Neural cell (in vitro differentiated cells): ENCODE data around the gene NPEPL1. TPM values are rescaled to one million over a fixed set of nuclear protein-coding genes. Genes with fewer than 3 reads are reported as not detected.

Source experiments
- H2AFZ ChIP-seq: fragments of 200-600, 300-800 bp; sonication (generic), shearing (Covaris generic); 2 replicates; pipeline ENCODE4 v1.6.0; 2014; ENCODE audit warnings: low read depth, mild to moderate bottlenecking, antibody characterized with exemption, low read length, moderate library complexity
- H3F3A ChIP-seq: fragments of 200-600 bp; shearing (Covaris generic); 2 replicates; pipeline ENCODE4 v1.6.1; 2016; ENCODE audit warnings: mild to moderate bottlenecking, moderate library complexity, mixed read lengths, antibody characterized with exemption, low read length; ENCODE audit not compliant: insufficient read depth, poor library complexity, severe bottlenecking
- H3K27ac ChIP-seq: fragments of 200-600, 300-800 bp; sonication (generic), shearing (Covaris generic); 2 replicates; pipeline ENCODE4 v1.5.1; 2014; ENCODE audit warnings: mild to moderate bottlenecking, low read length, moderate library complexity
- H3K27me3 ChIP-seq: fragments of 300-800, 200-600 bp; sonication (generic), shearing (Covaris generic); 2 replicates; pipeline ENCODE4 v1.6.0; 2014; ENCODE audit warnings: mild to moderate bottlenecking, low read depth, low read length, moderate library complexity; ENCODE audit not compliant: insufficient read depth
- H3K36me3 ChIP-seq: fragments of 300-800, 200-600 bp; sonication (generic), shearing (Covaris generic); 2 replicates; pipeline ENCODE4 v1.5.1; 2014; ENCODE audit warnings: mild to moderate bottlenecking, antibody characterized with exemption, low read length, moderate library complexity; ENCODE audit not compliant: insufficient read depth
- H3K4me2 ChIP-seq: fragments of 300-800, 200-600 bp; sonication (generic), shearing (Covaris generic); 2 replicates; pipeline ENCODE4 v1.6.0; 2014; ENCODE audit warnings: mild to moderate bottlenecking, low read length
- H3K4me3 ChIP-seq: fragments of 300-800, 200-600 bp; sonication (generic), shearing (Covaris generic); 2 replicates; pipeline ENCODE4 v1.5.1; 2014; ENCODE audit warnings: mild to moderate bottlenecking, low read length, moderate library complexity
- H3K79me2 ChIP-seq: fragments of 200-600 bp; shearing (Covaris generic); replicated peaks from 2 replicates; pipeline ENCODE4 v1.6.0; 2014; ENCODE audit warnings: mild to moderate bottlenecking, low read length, moderate library complexity; ENCODE audit not compliant: insufficient read depth
- H3K9ac ChIP-seq: fragments of 300-800, 200-600 bp; sonication (generic), shearing (Covaris generic); 2 replicates; pipeline ENCODE4 v1.6.1; 2016; ENCODE audit warnings: mild to moderate bottlenecking, low read length, mixed read lengths
- H3K9me2 ChIP-seq: fragments of 200-600 bp; shearing (Covaris generic); 2 replicates; pipeline ENCODE4 v1.6.1; 2016; ENCODE audit warnings: mild to moderate bottlenecking, low read length, mixed read lengths; ENCODE audit not compliant: insufficient read depth
- H3K9me3 ChIP-seq: fragments of 200-600, 300-800 bp; sonication (generic), shearing (Covaris generic); 2 replicates; pipeline ENCODE4 v1.6.1; 2016; ENCODE audit warnings: mild to moderate bottlenecking, mixed run types, low read length, moderate library complexity, mixed read lengths
- H4K20me1 ChIP-seq: fragments of 200-600 bp; shearing (Covaris generic); 2 replicates; pipeline ENCODE4 v1.6.1; 2016; ENCODE audit warnings: mild to moderate bottlenecking, mixed run types; ENCODE audit not compliant: insufficient read depth
- EP300 ChIP-seq: fragments of 450-650 bp; conservative IDR thresholded peaks from 2 replicates; pipeline ENCODE4 v1.6.1; 2014; ENCODE audit warnings: antibody characterized with exemption, mild to moderate bottlenecking, moderate library complexity; ENCODE audit not compliant: poor library complexity, severe bottlenecking
- EZH2 ChIP-seq: fragments of 200-600, 300-800 bp; shearing (Covaris generic), sonication (generic); IDR thresholded peaks from 2 replicates; pipeline ENCODE4 v1.6.1; 2014; ENCODE audit warnings: antibody characterized with exemption, low read length, borderline replicate concordance, mild to moderate bottlenecking; ENCODE audit not compliant: insufficient read depth, poor library complexity, severe bottlenecking
- MXI1 ChIP-seq: fragments of 450-650 bp; conservative IDR thresholded peaks from 2 replicates; pipeline ENCODE4 v1.6.1; 2014; ENCODE audit warnings: antibody characterized with exemption, mild to moderate bottlenecking; ENCODE audit not compliant: poor library complexity, severe bottlenecking
- RAD21 ChIP-seq: fragments of 450-650 bp; conservative IDR thresholded peaks from 2 replicates; pipeline ENCODE4 v1.6.1; 2014; ENCODE audit warnings: antibody characterized with exemption, mild to moderate bottlenecking, moderate library complexity
- SMC3 ChIP-seq: fragments of 450-650 bp; conservative IDR thresholded peaks from 2 replicates; pipeline ENCODE4 v1.6.1; 2014; ENCODE audit warnings: antibody characterized with exemption, mild to moderate bottlenecking, moderate library complexity; ENCODE audit not compliant: poor library complexity
- TAF1 ChIP-seq: IDR thresholded peaks from 2 replicates; pipeline ENCODE4 v1.6.1; 2012; ENCODE audit warnings: low read depth
- polyA plus RNA-seq: library from polyadenylated mRNA; depleted of rRNA; stranded (reverse); fragments of >200 nt; gene quantifications from 2 replicates; pipeline ENCODE4 v1.2.3, GENCODE V29; 2014
- TF ChIP-seq, protein P1 (sequence below): fragments of 450-650 bp; IDR thresholded peaks from 2 replicates; pipeline ENCODE4 v1.5.1; 2014; ENCODE audit warnings: antibody characterized with exemption, mild to moderate bottlenecking, moderate library complexity; ENCODE audit not compliant: poor library complexity, severe bottlenecking
- TF ChIP-seq, protein P2 (sequence below): IDR thresholded peaks from 2 replicates; pipeline ENCODE4 v1.6.1; 2012; ENCODE audit warnings: borderline replicate concordance

The NPEPL1 gene
- polyA plus RNA-seq, 1 donor from 2014 or later: 63.4 TPM

DNA sequence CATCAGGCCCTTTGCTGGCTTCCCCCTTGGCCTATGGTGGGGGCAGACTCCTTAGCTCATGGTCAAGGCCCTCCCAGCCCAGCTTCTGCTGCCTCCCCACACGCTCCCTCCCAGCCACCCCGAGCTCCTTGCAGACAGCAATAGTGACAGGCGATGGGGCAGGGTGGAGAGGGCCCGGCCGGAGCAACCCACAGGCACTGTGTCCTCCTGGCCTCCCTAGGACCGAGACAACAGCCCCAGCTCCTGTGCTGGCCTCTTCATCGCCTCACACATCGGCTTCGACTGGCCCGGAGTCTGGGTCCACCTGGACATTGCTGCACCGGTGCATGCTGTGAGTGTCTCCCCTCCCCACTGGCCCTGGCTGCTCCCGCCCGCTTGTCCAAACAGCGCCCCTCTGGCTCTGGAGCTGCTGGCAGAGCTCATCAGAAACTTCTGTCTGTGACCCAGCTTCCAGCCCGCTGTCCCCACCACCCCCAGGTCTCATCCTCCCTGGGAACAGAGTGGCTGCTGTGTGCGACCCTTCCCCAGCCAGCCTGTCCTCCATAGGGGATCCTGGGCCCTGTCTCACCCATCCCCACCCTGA lies 21.8 kb downstream of the NPEPL1 start:
- H2AFZ ChIP-seq: no peak overlapping the region
- H3K4me2 ChIP-seq: no peak overlapping the region
- no peaks in the 10 kb centered on the region for H3K9me3 ChIP-seq
- H3K27me3 ChIP-seq: no peaks in the 10 kb centered on the region
- no peaks in the 10 kb centered on the region for H3K9me2 ChIP-seq
- TF ChIP-seq SMC3: no peak
- TF ChIP-seq, protein P1, sequence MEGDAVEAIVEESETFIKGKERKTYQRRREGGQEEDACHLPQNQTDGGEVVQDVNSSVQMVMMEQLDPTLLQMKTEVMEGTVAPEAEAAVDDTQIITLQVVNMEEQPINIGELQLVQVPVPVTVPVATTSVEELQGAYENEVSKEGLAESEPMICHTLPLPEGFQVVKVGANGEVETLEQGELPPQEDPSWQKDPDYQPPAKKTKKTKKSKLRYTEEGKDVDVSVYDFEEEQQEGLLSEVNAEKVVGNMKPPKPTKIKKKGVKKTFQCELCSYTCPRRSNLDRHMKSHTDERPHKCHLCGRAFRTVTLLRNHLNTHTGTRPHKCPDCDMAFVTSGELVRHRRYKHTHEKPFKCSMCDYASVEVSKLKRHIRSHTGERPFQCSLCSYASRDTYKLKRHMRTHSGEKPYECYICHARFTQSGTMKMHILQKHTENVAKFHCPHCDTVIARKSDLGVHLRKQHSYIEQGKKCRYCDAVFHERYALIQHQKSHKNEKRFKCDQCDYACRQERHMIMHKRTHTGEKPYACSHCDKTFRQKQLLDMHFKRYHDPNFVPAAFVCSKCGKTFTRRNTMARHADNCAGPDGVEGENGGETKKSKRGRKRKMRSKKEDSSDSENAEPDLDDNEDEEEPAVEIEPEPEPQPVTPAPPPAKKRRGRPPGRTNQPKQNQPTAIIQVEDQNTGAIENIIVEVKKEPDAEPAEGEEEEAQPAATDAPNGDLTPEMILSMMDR: no peak
- TF ChIP-seq, protein P2, sequence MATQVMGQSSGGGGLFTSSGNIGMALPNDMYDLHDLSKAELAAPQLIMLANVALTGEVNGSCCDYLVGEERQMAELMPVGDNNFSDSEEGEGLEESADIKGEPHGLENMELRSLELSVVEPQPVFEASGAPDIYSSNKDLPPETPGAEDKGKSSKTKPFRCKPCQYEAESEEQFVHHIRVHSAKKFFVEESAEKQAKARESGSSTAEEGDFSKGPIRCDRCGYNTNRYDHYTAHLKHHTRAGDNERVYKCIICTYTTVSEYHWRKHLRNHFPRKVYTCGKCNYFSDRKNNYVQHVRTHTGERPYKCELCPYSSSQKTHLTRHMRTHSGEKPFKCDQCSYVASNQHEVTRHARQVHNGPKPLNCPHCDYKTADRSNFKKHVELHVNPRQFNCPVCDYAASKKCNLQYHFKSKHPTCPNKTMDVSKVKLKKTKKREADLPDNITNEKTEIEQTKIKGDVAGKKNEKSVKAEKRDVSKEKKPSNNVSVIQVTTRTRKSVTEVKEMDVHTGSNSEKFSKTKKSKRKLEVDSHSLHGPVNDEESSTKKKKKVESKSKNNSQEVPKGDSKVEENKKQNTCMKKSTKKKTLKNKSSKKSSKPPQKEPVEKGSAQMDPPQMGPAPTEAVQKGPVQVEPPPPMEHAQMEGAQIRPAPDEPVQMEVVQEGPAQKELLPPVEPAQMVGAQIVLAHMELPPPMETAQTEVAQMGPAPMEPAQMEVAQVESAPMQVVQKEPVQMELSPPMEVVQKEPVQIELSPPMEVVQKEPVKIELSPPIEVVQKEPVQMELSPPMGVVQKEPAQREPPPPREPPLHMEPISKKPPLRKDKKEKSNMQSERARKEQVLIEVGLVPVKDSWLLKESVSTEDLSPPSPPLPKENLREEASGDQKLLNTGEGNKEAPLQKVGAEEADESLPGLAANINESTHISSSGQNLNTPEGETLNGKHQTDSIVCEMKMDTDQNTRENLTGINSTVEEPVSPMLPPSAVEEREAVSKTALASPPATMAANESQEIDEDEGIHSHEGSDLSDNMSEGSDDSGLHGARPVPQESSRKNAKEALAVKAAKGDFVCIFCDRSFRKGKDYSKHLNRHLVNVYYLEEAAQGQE: no peak
- no peak for TF ChIP-seq TAF1
- no peak overlapping the region for H3K27ac ChIP-seq
- no peaks in the 10 kb centered on the region for H3K36me3 ChIP-seq
- H3K9ac ChIP-seq: no peak overlapping the region
- no peaks in the 10 kb centered on the region for H3K79me2 ChIP-seq
- H4K20me1 ChIP-seq: no peaks in the 10 kb centered on the region
- no peaks in the 10 kb centered on the region for H3F3A ChIP-seq
- no peak overlapping the region for H3K4me3 ChIP-seq

DNA sequence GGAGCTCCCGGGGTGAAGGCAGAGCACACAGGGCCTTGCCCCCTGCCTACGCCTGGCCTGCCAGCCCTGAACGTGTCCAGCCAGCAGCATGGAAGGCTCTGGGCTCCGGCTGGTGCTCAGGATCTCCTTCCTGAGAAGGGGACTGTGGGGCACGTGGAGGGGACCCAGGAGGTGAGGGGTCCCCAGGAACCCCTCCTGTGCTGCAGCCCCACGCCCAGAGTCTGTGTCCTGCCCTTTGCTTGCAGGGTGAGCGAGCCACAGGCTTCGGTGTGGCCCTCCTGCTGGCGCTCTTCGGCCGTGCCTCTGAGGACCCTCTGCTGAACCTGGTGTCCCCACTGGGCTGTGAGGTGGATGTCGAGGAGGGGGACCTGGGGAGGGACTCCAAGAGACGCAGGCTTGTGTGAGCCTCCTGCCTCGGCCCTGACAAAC lies 22.3 kb downstream of the NPEPL1 start:
- H2AFZ ChIP-seq: no peak overlapping the region
- no peak overlapping the region for H3K9ac ChIP-seq
- no peaks in the 10 kb centered on the region for H3F3A ChIP-seq
- no peaks in the 10 kb centered on the region for H4K20me1 ChIP-seq
- no peaks in the 10 kb centered on the region for H3K79me2 ChIP-seq
- H3K9me2 ChIP-seq: no peaks in the 10 kb centered on the region
- no peak overlapping the region for H3K4me2 ChIP-seq
- H3K27ac ChIP-seq: no peak overlapping the region
- H3K9me3 ChIP-seq: no peaks in the 10 kb centered on the region
- H3K4me3 ChIP-seq: no peak overlapping the region
- no peaks in the 10 kb centered on the region for H3K27me3 ChIP-seq
- H3K36me3 ChIP-seq: no peaks in the 10 kb centered on the region
- TF ChIP-seq, protein P2: no peak
- TF ChIP-seq RAD21 (no peak), SMC3 (no peak), MXI1 (no peak), TAF1 (no peak), EZH2 (no peak), EP300 (no peak)
- TF ChIP-seq, protein P1: no peak
